ENCODE data around the gene AUNIP.

DNA sequence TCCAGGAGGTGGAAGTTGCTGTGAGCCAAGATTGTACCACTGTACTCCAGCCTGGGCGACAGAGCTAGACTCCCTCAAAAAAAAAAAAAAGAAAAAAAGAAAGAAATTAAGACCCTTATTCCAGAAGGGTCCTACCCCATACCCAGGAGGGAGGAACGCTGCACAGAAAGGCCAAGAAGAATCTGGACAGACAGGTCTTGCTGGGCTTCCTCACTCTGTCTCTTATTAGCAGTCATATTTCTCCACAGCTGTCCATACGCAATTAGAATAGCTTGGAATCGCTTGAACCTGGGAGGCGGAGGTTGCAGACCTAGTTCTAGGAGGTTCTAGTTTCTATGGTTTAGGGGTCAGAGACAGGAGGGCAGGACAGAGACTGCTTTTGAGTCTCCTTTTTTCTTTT is 19.4 kb upstream of the AUNIP start:
- TF ChIP-seq, protein P1, sequence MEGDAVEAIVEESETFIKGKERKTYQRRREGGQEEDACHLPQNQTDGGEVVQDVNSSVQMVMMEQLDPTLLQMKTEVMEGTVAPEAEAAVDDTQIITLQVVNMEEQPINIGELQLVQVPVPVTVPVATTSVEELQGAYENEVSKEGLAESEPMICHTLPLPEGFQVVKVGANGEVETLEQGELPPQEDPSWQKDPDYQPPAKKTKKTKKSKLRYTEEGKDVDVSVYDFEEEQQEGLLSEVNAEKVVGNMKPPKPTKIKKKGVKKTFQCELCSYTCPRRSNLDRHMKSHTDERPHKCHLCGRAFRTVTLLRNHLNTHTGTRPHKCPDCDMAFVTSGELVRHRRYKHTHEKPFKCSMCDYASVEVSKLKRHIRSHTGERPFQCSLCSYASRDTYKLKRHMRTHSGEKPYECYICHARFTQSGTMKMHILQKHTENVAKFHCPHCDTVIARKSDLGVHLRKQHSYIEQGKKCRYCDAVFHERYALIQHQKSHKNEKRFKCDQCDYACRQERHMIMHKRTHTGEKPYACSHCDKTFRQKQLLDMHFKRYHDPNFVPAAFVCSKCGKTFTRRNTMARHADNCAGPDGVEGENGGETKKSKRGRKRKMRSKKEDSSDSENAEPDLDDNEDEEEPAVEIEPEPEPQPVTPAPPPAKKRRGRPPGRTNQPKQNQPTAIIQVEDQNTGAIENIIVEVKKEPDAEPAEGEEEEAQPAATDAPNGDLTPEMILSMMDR (IDR thresholded peaks at IDR 0.05), result no peak
- TF ChIP-seq EP300 (IDR thresholded peaks at IDR 0.05), result no peak

Data from ovary (tissue), 3 donors.